Lung (tissue), 10 donors: ENCODE results near the gene MPZ. TPM values are rescaled to one million over a fixed set of nuclear protein-coding genes. Genes with fewer than 3 reads are reported as not detected.
"Not testable (repeated sequence)": the region's sequence is repeated elsewhere in the genome, so short reads cannot be mapped to it uniquely, and the experiment has no call there.

Experiments used
- ATAC-seq: fragments of 200-7000 bp; cut with Tn5 transposase; one replicate; pipeline ENCODE4 v1.9.1; 2020; ENCODE audit warnings: moderate number of reproducible peaks; ENCODE audit not compliant: insufficient read depth, low FRiP score
- DNase-seq, 3 donors: peaks; one replicate each; pipeline ENCODE4 v3.0.0-alpha.2; 2013 to 2017
- H3K27ac ChIP-seq, 2 donors: one replicate each; pipeline ENCODE4 v1.5.1; 2013; ENCODE audit warnings: mild to moderate bottlenecking in 2 of 2, moderate library complexity in 2 of 2, control low read depth in 1 of 2, inconsistent platforms in 1 of 2, low read depth in 1 of 2, low read length in 1 of 2
- H3K27me3 ChIP-seq, 3 donors: one replicate each; pipeline ENCODE4 v1.5.1; 2013; ENCODE audit warnings: low read length in 2 of 3; ENCODE audit not compliant: control insufficient read depth in 3 of 3, insufficient read depth in 3 of 3
- H3K36me3 ChIP-seq, 4 donors: one replicate each; pipeline ENCODE4 v1.5.1; 2013; ENCODE audit warnings: low read length in 4 of 4, mild to moderate bottlenecking in 1 of 4, moderate library complexity in 1 of 4; ENCODE audit not compliant: control insufficient read depth in 4 of 4, insufficient read depth in 4 of 4
- H3K4me1 ChIP-seq, 5 donors: one replicate each; pipeline ENCODE4 v1.5.1; 2013; ENCODE audit warnings: low read length in 5 of 5, mild to moderate bottlenecking in 2 of 5, moderate library complexity in 1 of 5; ENCODE audit not compliant: control insufficient read depth in 5 of 5, insufficient read depth in 5 of 5
- H3K4me3 ChIP-seq: one replicate; pipeline ENCODE4 v1.5.1; 2013; ENCODE audit warnings: mild to moderate bottlenecking, control low read depth, moderate library complexity
- H3K9ac ChIP-seq, 2 donors: one replicate each; pipeline ENCODE4 v1.5.1; 2013; ENCODE audit warnings: low read length in 2 of 2, control low read depth in 1 of 2; ENCODE audit not compliant: insufficient read depth in 1 of 2
- H3K9me3 ChIP-seq, 4 donors: one replicate each; pipeline ENCODE4 v1.5.1; 2013; ENCODE audit warnings: low read length in 3 of 4, mild to moderate bottlenecking in 1 of 4, moderate library complexity in 1 of 4; ENCODE audit not compliant: control insufficient read depth in 4 of 4, insufficient read depth in 3 of 4
- WGBS, 2 donors: extraction: QIAGEN DNeasy Blood & Tissue Kit; methylation state at CpG; one replicate each; pipeline ENCODE4 v1.1.7; 2013; 5-methylcytosine and 5-hydroxymethylcytosine counted together
- polyA plus RNA-seq, 2 donors: library from polyadenylated mRNA; stranded (reverse); fragments of 200-250 nt; gene quantifications; one replicate each; pipeline ENCODE4 v1.2.1, GENCODE V29; 2013
- total RNA-seq, 2 donors: library from RNA; depleted of rRNA in 1 of 2; stranded (reverse); fragments of >200 nt in 1 of 2; gene quantifications; one replicate each; pipeline ENCODE4 v1.2.1, GENCODE V29; 2014 to 2021
- donor health status: Bipolar disorder and iron deficiency.
- donor health status: healthy.
- donor health status: DM: yes; HTN: yes; CAD: no.

The MPZ gene
- total and polyA plus RNA-seq, 4 donors: 2.0 to 5.1 (median 3.6) TPM

DNA sequence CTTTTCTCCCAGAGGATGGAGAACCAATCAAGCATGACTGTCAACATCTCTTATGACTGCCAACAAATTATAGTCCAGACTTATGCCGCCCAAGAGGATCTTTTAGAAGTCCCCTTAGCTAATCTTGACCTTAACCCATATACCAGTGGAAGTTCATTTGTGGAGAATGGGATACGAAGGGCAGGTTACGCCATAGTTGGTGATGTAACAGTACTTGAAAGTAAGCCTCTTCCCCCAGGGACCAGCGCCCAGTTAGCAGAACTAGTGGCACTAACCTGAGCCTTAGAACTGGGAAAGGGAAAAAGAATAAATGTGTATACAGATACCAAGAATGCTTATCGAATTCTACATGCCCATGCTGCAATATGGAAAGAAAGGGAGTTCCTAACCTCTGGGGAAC, 54.5 kb downstream of the MPZ start:
- H3K27ac ChIP-seq, H3K9ac ChIP-seq, H3K4me3 ChIP-seq, H3K36me3 ChIP-seq, H3K4me1 ChIP-seq, ATAC-seq, DNase-seq: not testable (repeated sequence)
- WGBS, 2 donors: 55% methylated on average over 5 of the region's 5 CpGs
- Histone ChIP-seq H3K9me3 (peaks cover 0 to 10% (median 2%) of the 10 kb centered on the region in 4 donors), H3K27me3 (peaks cover 0 to 19% (median 16%) of the 10 kb centered on the region in 3 donors)

Other genes starting within 250 kb of the MPZ start
- 10 to 100 TPM; 10.5 to 49.5 TPM for gene ARHGAP30, start 240.1 kb downstream of the MPZ start, total RNA-seq
- gene ARHGAP30, start 240.1 kb downstream of the MPZ start, polyA plus RNA-seq: 10 to 100 TPM; 18.1 to 66.3 TPM
- gene NECTIN4, start 220.4 kb downstream of the MPZ start, total RNA-seq: 10 to 100 TPM; 11.7 to 12.5 TPM
- gene NECTIN4, start 220.4 kb downstream of the MPZ start, polyA plus RNA-seq: 1 to 10 TPM; 6.2 to 8.1 TPM
- gene KLHDC9, start 211.6 kb downstream of the MPZ start, total RNA-seq: 10 to 100 TPM in 1 of 2 donors, 1 to 10 TPM in 1; 7.1 to 13.0 TPM
- 1 to 10 TPM; 5.8 to 8.6 TPM for gene KLHDC9, start 211.6 kb downstream of the MPZ start, polyA plus RNA-seq
- 10 to 100 TPM; 21.5 to 46.7 TPM for gene PFDN2, start 191.9 kb downstream of the MPZ start, total RNA-seq
- gene PFDN2, start 191.9 kb downstream of the MPZ start, polyA plus RNA-seq: 100 to 1,000 TPM; 140 to 324 TPM
- 10 to 100 TPM; 35.6 to 40.4 TPM for gene NIT1, start 191.9 kb downstream of the MPZ start, total RNA-seq
- 10 to 100 TPM; 26.9 to 40.3 TPM for gene NIT1, start 191.9 kb downstream of the MPZ start, polyA plus RNA-seq
- 10 to 100 TPM; 25.0 to 38.8 TPM for gene DEDD, start 177.3 kb downstream of the MPZ start, total RNA-seq
- gene DEDD, start 177.3 kb downstream of the MPZ start, polyA plus RNA-seq: 10 to 100 TPM; 19.4 to 36.8 TPM
- 100 to 1,000 TPM in 1 of 2 donors, 10 to 100 TPM in 1; 99.6 to 101 TPM for gene UFC1, start 156.0 kb downstream of the MPZ start, total RNA-seq
- 100 to 1,000 TPM; 122 to 149 TPM for gene UFC1, start 156.0 kb downstream of the MPZ start, polyA plus RNA-seq
- gene USP21, start 150.5 kb downstream of the MPZ start, total RNA-seq: 10 to 100 TPM; 22.6 to 28.6 TPM
- gene USP21, start 150.5 kb downstream of the MPZ start, polyA plus RNA-seq: 10 to 100 TPM; 18.2 to 19.9 TPM
- gene PPOX, start 143.5 kb downstream of the MPZ start, total RNA-seq: 10 to 100 TPM; 33.1 to 34.1 TPM
- gene PPOX, start 143.5 kb downstream of the MPZ start, polyA plus RNA-seq: 10 to 100 TPM; 14.8 to 33.0 TPM
- 10 to 100 TPM; 28.0 to 34.2 TPM for gene B4GALT3, start 132.5 kb downstream of the MPZ start, total RNA-seq
- gene B4GALT3, start 132.5 kb downstream of the MPZ start, polyA plus RNA-seq: 10 to 100 TPM; 25.7 to 34.6 TPM
- gene ADAMTS4, start 110.9 kb downstream of the MPZ start, total RNA-seq: 10 to 100 TPM in 1 of 2 donors, 1 to 10 TPM in 1; 2.3 to 18.8 TPM
- 10 to 100 TPM in 1 of 2 donors, 1 to 10 TPM in 1; 7.2 to 22.3 TPM for gene ADAMTS4, start 110.9 kb downstream of the MPZ start, polyA plus RNA-seq
- gene NDUFS2, start 107.6 kb downstream of the MPZ start, total RNA-seq: 100 to 1,000 TPM in 1 of 2 donors, 10 to 100 TPM in 1; 81.0 to 104 TPM
- gene NDUFS2, start 107.6 kb downstream of the MPZ start, polyA plus RNA-seq: 10 to 100 TPM; 40.2 to 95.2 TPM
- 100 to 1,000 TPM in 1 of 2 donors, 10 to 100 TPM in 1; 41.6 to 169 TPM for gene FCER1G, start 94.7 kb downstream of the MPZ start, total RNA-seq
- 1,000 to 10,000 TPM in 1 of 2 donors, 100 to 1,000 TPM in 1; 275 to 1,998 TPM for gene FCER1G, start 94.7 kb downstream of the MPZ start, polyA plus RNA-seq
- 1 to 10 TPM in 1 of 2 donors, not detected in 1; 2.3 TPM for gene APOA2, start 86.3 kb downstream of the MPZ start, total RNA-seq
- 1 to 10 TPM in 1 of 2 donors, not detected in 1; 1.4 TPM for gene APOA2, start 86.3 kb downstream of the MPZ start, polyA plus RNA-seq
- gene TOMM40L, start 83.9 kb downstream of the MPZ start, total RNA-seq: 10 to 100 TPM in 1 of 2 donors, 1 to 10 TPM in 1; 4.9 to 13.0 TPM
- 10 to 100 TPM in 1 of 2 donors, 1 to 10 TPM in 1; 6.8 to 11.1 TPM for gene TOMM40L, start 83.9 kb downstream of the MPZ start, polyA plus RNA-seq
- gene NR1I3, start 71.8 kb downstream of the MPZ start, total RNA-seq: not detected
- under 1 TPM in 1 of 2 donors, not detected in 1; 0.17 TPM for gene NR1I3, start 71.8 kb downstream of the MPZ start, polyA plus RNA-seq
- 1 to 10 TPM; 3.6 to 5.8 TPM for gene PCP4L1, start 51.2 kb downstream of the MPZ start, total RNA-seq
- 1 to 10 TPM; 6.9 to 9.3 TPM for gene PCP4L1, start 51.2 kb downstream of the MPZ start, polyA plus RNA-seq
- 100 to 1,000 TPM in 1 of 2 donors, 10 to 100 TPM in 1; 87.1 to 173 TPM for gene SDHC, start 4.4 kb upstream of the MPZ start, total RNA-seq
- gene SDHC, start 4.4 kb upstream of the MPZ start, polyA plus RNA-seq: 100 to 1,000 TPM in 1 of 2 donors, 10 to 100 TPM in 1; 52.5 to 204 TPM
- gene CFAP126, start 57.9 kb upstream of the MPZ start, total RNA-seq: 10 to 100 TPM in 1 of 2 donors, 1 to 10 TPM in 1; 6.5 to 25.1 TPM
- gene CFAP126, start 57.9 kb upstream of the MPZ start, polyA plus RNA-seq: 10 to 100 TPM; 21.2 to 23.9 TPM
- 10 to 100 TPM; 83.7 to 94.9 TPM for gene FCGR2A, start 195.5 kb upstream of the MPZ start, total RNA-seq
- 100 to 1,000 TPM in 1 of 2 donors, 10 to 100 TPM in 1; 37.6 to 204 TPM for gene FCGR2A, start 195.5 kb upstream of the MPZ start, polyA plus RNA-seq
- gene HSPA6, start 214.6 kb upstream of the MPZ start, total RNA-seq: 10 to 100 TPM; 11.7 to 42.5 TPM
- 10 to 100 TPM; 21.1 to 29.3 TPM for gene HSPA6, start 214.6 kb upstream of the MPZ start, polyA plus RNA-seq
- gene FCGR3A, start 239.8 kb upstream of the MPZ start, total RNA-seq: 100 to 1,000 TPM in 1 of 2 donors, 10 to 100 TPM in 1; 33.3 to 110 TPM
- 100 to 1,000 TPM in 1 of 2 donors, 10 to 100 TPM in 1; 27.1 to 211 TPM for gene FCGR3A, start 239.8 kb upstream of the MPZ start, polyA plus RNA-seq